GM12878 (cell line): ENCODE measurements around the gene ARCN1.

Source experiments
- NFYA ChIP-seq: IDR thresholded peaks from 2 replicates; pipeline ENCODE4 v1.6.1; 2011; ENCODE audit warnings: low read depth, mild to moderate bottlenecking, low read length, improper control_type of control experiment, borderline replicate concordance
- POLR2A ChIP-seq: IDR thresholded peaks from 2 replicates; pipeline ENCODE4 v1.6.1; 2011; ENCODE audit warnings: low read depth, mild to moderate bottlenecking, low read length
- RFX5 ChIP-seq: IDR thresholded peaks from 2 replicates; pipeline ENCODE4 v1.6.1; 2011; ENCODE audit warnings: low read depth, low read length, improper control_type of control experiment
- SREBF1 ChIP-seq: IDR thresholded peaks from 2 replicates; pipeline ENCODE4 v1.6.1; 2012; ENCODE audit warnings: mild to moderate bottlenecking, low read length
- SREBF2 ChIP-seq: IDR thresholded peaks from 2 replicates; pipeline ENCODE4 v1.6.1; 2012; ENCODE audit warnings: mild to moderate bottlenecking, low read length
- ZBTB11 ChIP-seq: fragments of 450-650 bp; formaldehyde crosslinking; IDR thresholded peaks from 2 replicates; pipeline ENCODE4 v1.5.0; 2022; ENCODE audit warnings: mild to moderate bottlenecking, missing genetic modification characterization

- no peak for TF ChIP-seq SREBF2
- no peak for TF ChIP-seq RFX5
- no peak for TF ChIP-seq SREBF1
- no peak for TF ChIP-seq NFYA
- peak; percentile 96 for TF ChIP-seq POLR2A
- TF ChIP-seq ZBTB11 (CRISPR knock-in tag): no peak
These were observed at the start of gene ARCN1 for GRCh38 chr11:118572061-118572980.
